KBM-7 (cell line): ENCODE data around the gene HES1.
A peak's percentile ranks its signal among the peaks of the same experiment; 100 is the strongest.

ENCODE experiments used
- DNase-seq: peaks from one replicate; pipeline ENCODE4 v3.0.0-alpha.2; 2015
- in situ Hi-C: fragments of 300-500 bp; cut with MboI; formaldehyde crosslinking; loops from 2 replicates; pipeline ENCODE4 v1.14.3; 2020; ENCODE audit warnings: low sequenced_read_pairs, low pct_unique_long_range_greater_than_20kb, mixed read lengths

HES1 gene

GRCh38 chr3:194100856-194101390 lies 35.0 kb upstream of the HES1 start:
- in situ Hi-C loops = no loop called here
- no peak for DNase-seq

- no peak for DNase-seq
- in situ Hi-C loops = no loop called here
Measured at GRCh38 chr3:194101592-194102432, 34.1 kb upstream of the HES1 start.

- in situ Hi-C loops = no loop called here
- no peak for DNase-seq
Measured at GRCh38 chr3:194102436-194102835, 33.5 kb upstream of the HES1 start.

GRCh38 chr3:194103505-194103904 lies 32.4 kb upstream of the HES1 start:
- DNase-seq = no peak
- in situ Hi-C loops = no loop called here

GRCh38 chr3:194103983-194104751 lies 31.8 kb upstream of the HES1 start:
- in situ Hi-C loops = no loop called here
- DNase-seq = peak; percentile 65

GRCh38 chr3:194105292-194105691 lies 30.7 kb upstream of the HES1 start:
- in situ Hi-C loops = no loop called here
- no peak for DNase-seq

- DNase-seq = no peak
- in situ Hi-C loops = no loop called here
Measured at GRCh38 chr3:194107107-194107506, 28.8 kb upstream of the HES1 start.

GRCh38 chr3:194109192-194109863 lies 26.6 kb upstream of the HES1 start:
- in situ Hi-C loops = no loop called here
- DNase-seq = no peak

GRCh38 chr3:194110483-194110882 lies 25.5 kb upstream of the HES1 start:
- DNase-seq = no peak
- in situ Hi-C loops = no loop called here

- no peak for DNase-seq
- in situ Hi-C loops = no loop called here
Measured at GRCh38 chr3:194111336-194111735, 24.6 kb upstream of the HES1 start.

GRCh38 chr3:194112120-194113106 lies 23.5 kb upstream of the HES1 start:
- DNase-seq = no peak
- in situ Hi-C loops = no loop called here

- in situ Hi-C loops = no loop called here
Measured at GRCh38 chr3:194114123-194114522, 21.8 kb upstream of the HES1 start.

GRCh38 chr3:194117104-194117845 lies 18.7 kb upstream of the HES1 start:
- no peak for DNase-seq

More at GRCh38 chr3:194114123-194114522, 21.8 kb upstream of the HES1 start:
- no peak for DNase-seq

GRCh38 chr3:194118920-194119319 lies 17.0 kb upstream of the HES1 start:
- in situ Hi-C loops = no loop called here
- DNase-seq = no peak

More at GRCh38 chr3:194117104-194117845, 18.7 kb upstream of the HES1 start:
- in situ Hi-C loops = no loop called here

GRCh38 chr3:194119831-194120590 lies 15.9 kb upstream of the HES1 start:
- no peak for DNase-seq
- in situ Hi-C loops = no loop called here

GRCh38 chr3:194120789-194121770 lies 14.9 kb upstream of the HES1 start:
- no peak for DNase-seq
- in situ Hi-C loops = no loop called here
